Left ventricle myocardium inferior (tissue), 1 donor: Measurements from ENCODE around the gene EVI5. TPM values are rescaled to one million over a fixed set of nuclear protein-coding genes. Genes with fewer than 3 reads are reported as not detected.
"Not testable (repeated sequence)": the region's sequence is repeated elsewhere in the genome, so short reads cannot be mapped to it uniquely, and the experiment has no call there.

Source experiments
- DNase-seq: peaks from one replicate; pipeline ENCODE4 v3.0.0-alpha.2; 2020
- H3K27ac ChIP-seq: fragments of 200-600 bp; replicated peaks from 2 replicates; pipeline ENCODE4 v1.8.0; 2021
- H3K27me3 ChIP-seq: fragments of 200-600 bp; 2 replicates; pipeline ENCODE4 v1.8.0; 2021; ENCODE audit warnings: low read depth
- H3K36me3 ChIP-seq: fragments of 200-600 bp; 2 replicates; pipeline ENCODE4 v1.8.0; 2021
- H3K4me1 ChIP-seq: fragments of 200-600 bp; 2 replicates; pipeline ENCODE4 v1.8.0; 2021
- H3K4me3 ChIP-seq: fragments of 200-600 bp; 2 replicates; pipeline ENCODE4 v1.8.0; 2021; ENCODE audit warnings: mild to moderate bottlenecking, moderate library complexity
- H3K9me3 ChIP-seq: fragments of 200-600 bp; replicated peaks from 2 replicates; pipeline ENCODE4 v1.8.0; 2021
- CTCF ChIP-seq: fragments of 200-600 bp; IDR thresholded peaks from 2 replicates; pipeline ENCODE4 v1.8.0; 2021; ENCODE audit warnings: antibody characterized with exemption, mild to moderate bottlenecking, borderline replicate concordance
- intact Hi-C: fragments of 100-400 bp; cut with micrococcal nuclease; formaldehyde crosslinking; loops from one replicate; pipeline ENCODE4 v1.11.0; 2022
- total RNA-seq: library from RNA; stranded (reverse); fragmentation: NEBNext Ultra II Directional; extraction: Animal tissue kit (Norgen Biotek cat#: 25700); gene quantifications from one replicate; pipeline ENCODE4 v1.2.1, GENCODE V29; 2021
- donor health status: DM: no; HTN: yes; CAD: no; lungs with severe emphysema.

The EVI5 gene
- total RNA-seq, 1 donor from 2014 or later, result 30.4 TPM

DNA sequence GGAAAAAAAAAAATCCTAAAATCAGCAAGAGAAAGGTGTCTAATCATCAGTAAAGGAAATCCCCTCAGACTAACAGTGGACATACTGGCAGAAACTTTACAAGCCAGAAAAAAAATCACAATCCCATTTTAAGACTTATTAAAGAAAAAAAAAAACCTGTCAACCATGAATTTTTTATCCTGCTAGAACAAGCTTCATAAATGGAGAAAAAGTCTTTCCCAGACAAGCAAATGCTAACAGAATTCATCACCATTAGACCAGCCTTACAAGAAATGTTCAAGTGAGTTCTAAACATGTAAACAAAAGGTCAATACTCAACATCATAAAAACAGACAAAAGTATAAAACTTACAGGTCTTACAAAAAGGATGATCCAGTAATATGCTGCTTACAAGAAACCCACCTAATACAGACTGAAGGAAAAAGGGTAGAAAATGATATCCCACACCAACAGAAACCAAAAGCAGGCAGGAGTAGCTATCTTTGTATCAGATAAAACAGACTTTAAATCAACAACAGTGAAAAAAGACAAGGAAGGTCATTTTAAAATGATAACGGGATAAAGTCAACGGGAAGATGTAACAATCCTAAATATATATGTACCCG, 129.6 kb downstream of the EVI5 start:
- no peak overlapping the region for H3K4me3 ChIP-seq
- H3K27ac ChIP-seq, result no peak overlapping the region
- H3K4me1 ChIP-seq, result no peaks in the 10 kb centered on the region
- no peak for DNase-seq
- intact Hi-C loops, result no loop called here
- no peaks in the 10 kb centered on the region for H3K27me3 ChIP-seq
- H3K36me3 ChIP-seq, result peaks cover 63% of the 10 kb centered on the region
- TF ChIP-seq CTCF, result no peak
- H3K9me3 ChIP-seq, result peaks cover 42% of the 10 kb centered on the region

DNA sequence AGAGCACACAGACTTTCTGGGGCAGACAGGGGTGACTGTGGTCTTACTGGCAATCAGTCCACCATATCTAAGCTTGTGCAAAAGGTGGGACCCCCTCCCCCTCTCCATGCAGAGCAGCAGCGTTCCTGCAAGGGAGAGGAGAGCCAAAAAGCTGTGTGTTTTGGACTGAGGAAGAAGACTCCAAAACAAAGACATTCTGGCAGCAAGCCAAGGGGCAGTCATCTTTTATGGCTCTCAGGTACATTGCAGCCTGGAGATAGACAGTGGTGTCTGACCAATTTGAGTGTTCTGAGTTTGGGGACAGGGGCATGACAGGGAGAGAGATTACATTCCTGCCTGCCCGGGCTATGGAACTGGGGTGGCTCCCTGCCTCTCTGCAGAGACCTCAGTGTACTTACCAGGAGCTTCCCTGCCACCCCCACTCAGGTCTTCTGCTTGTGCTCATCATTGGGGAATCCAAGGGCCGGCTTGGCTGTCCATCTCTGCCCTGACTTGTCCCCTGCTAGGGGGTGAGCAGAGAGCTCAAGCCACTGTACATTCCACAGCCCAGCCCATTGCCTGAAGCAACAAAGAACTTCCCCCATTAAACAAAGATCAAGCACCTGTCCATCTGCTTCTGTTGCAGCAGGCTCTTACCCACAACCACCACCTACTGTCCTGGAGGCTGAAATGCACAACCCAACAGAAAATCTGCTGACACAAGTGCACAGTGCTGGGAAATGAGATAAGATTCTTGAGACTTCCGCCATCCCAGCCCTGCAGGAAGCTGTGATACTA, 131.1 kb downstream of the EVI5 start:
- no peak for DNase-seq
- peaks cover 55% of the 10 kb centered on the region for H3K36me3 ChIP-seq
- H3K9me3 ChIP-seq, result peaks cover 42% of the 10 kb centered on the region
- intact Hi-C loops, result no loop called here
- TF ChIP-seq CTCF, result no peak
- no peak overlapping the region for H3K27ac ChIP-seq
- H3K4me1 ChIP-seq, result no peaks in the 10 kb centered on the region
- no peaks in the 10 kb centered on the region for H3K27me3 ChIP-seq
- H3K4me3 ChIP-seq, result no peak overlapping the region

GRCh38 chr1:92640686-92641085, 144.2 kb downstream of the EVI5 start:
- H3K9me3 ChIP-seq, intact Hi-C loops, DNase-seq, H3K4me3 ChIP-seq, H3K36me3 ChIP-seq, H3K27me3 ChIP-seq, H3K4me1 ChIP-seq, H3K27ac ChIP-seq: not testable (repeated sequence)

DNA sequence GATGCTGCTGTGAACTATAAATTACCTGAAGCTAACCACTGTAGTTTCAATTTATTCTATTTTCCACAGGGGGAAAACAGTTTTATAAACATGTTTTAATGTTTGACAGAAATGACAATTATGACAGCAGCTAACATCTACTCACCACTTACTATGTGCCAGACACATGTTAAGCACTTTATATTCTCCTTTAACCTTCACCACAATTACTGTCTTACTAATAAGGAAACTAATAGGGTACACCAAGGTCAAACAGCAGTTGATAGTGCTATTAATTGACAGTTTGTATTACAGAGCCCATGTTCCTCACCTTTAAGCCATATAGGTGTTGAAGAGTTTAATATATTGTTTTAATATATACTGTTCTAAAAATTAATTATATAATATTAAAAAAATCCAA, 146.4 kb downstream of the EVI5 start:
- Histone ChIP-seq H3K27me3 (no peaks in the 10 kb centered on the region), H3K4me1 (no peaks in the 10 kb centered on the region), H3K9me3 (no peaks in the 10 kb centered on the region), H3K36me3 (peaks cover 23% of the 10 kb centered on the region), H3K4me3 (no peak overlapping the region), H3K27ac (no peak overlapping the region)
- no peak for DNase-seq
- TF ChIP-seq CTCF, result no peak
- intact Hi-C loops, result no loop called here

DNA sequence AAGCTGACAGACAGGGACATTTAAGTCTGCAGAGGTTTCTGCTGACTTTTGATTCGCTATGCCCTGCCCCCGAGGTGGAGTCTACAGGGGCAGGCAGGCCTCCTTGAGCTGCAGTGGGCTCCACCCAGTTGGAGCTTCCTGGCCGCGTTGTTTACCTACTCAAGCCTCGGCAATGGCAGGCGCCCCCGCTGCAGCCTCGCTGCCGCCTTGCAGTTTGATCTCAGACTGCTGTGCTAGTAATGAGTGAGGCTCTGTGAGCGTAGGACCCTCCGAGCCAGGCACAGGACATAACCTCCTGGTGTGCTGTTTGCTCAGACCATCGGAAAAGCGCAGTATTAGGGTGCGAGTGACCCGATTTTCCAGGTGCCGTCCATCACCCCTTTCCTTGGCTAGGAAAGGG, 149.7 kb downstream of the EVI5 start:
- not testable (repeated sequence) for H3K9me3 ChIP-seq

DNA sequence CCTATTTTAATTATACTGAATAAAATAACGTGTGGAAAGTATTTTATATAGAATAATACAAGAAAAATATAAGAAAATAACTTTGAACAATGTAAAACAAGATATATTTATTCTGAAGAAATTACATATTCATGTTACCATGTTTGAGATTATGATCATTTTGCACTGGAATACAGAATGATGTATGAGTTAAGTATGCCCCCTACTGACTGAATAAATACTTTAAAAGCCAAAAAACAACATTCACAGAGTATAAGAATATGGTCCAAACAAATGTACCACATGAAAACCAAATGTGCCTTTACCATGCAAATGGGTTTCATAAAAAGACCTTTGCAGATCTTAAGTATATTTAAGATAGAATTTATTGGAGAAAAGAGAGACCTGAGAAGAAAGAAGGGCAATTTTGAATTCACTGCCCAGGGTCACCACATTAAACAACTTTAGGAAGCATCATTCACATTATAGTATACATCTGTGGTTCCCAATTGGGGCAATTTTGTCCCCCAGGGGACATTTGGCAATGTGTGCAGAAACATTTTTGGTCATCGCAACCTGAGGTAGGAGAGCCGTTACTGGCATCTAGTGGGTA, 161.6 kb downstream of the EVI5 start:
- no peak for DNase-seq
- no peak overlapping the region for H3K4me3 ChIP-seq
- H3K9me3 ChIP-seq, result no peaks in the 10 kb centered on the region
- no peaks in the 10 kb centered on the region for H3K4me1 ChIP-seq
- H3K27ac ChIP-seq, result no peak overlapping the region
- peaks cover 43% of the 10 kb centered on the region for H3K36me3 ChIP-seq
- H3K27me3 ChIP-seq, result no peaks in the 10 kb centered on the region
- intact Hi-C loops, result loop anchor here (10.0 kb wide), 1 partner anchor 308 kb away; no protein-coding TSS in a partner anchor
- peak; percentile 45 for TF ChIP-seq CTCF

More for the DNA sequence above, 149.7 kb downstream of the EVI5 start:
- intact Hi-C loops, H3K27ac ChIP-seq, H3K4me1 ChIP-seq, DNase-seq, H3K27me3 ChIP-seq, H3K4me3 ChIP-seq: not testable (repeated sequence)
- peaks cover 23% of the 10 kb centered on the region for H3K36me3 ChIP-seq
